Fibroblast of pulmonary artery (primary cell): ENCODE results near the gene CENPVL2.
"Not testable (repeated sequence)": the region's sequence is repeated elsewhere in the genome, so short reads cannot be mapped to it uniquely, and the experiment has no call there.

ENCODE experiments used
- DNase-seq: peaks from one replicate; pipeline ENCODE4 v3.0.0-alpha.2; 2010; ENCODE audit warnings: low read depth
- H3K4me3 ChIP-seq: replicated peaks from 2 replicates; pipeline ENCODE4 v1.5.1; 2011; ENCODE audit warnings: low read depth, mild to moderate bottlenecking, control low read depth, low read length, moderate library complexity
- TF ChIP-seq, protein P1 (sequence below): IDR thresholded peaks from 2 replicates; pipeline ENCODE4 v1.5.1; 2011; ENCODE audit warnings: mild to moderate bottlenecking, control low read depth, low read length, inconsistent platforms; ENCODE audit errors: missing control alignments

Gene CENPVL2

DNA sequence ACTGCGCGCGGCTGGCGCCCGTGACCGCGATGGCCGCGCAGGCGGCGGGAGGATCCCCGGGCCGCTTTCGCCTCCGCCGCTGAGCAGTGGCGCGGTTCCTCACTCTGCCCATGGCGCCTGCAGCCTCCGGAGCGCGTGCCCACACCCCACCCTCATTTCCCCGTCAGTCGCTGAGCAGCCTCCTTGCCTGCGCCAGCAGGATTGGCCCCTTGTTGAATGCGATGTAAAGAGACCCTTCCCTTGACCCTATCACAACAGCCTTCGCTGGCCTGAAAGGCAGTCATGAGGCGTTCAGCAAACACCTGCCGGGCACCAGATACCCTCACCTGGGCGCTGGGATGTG, at the start of gene CENPVL2:
TSS of gene CENPVL2 (minus strand) at position 112 of the 343 bp plus-strand sequence. CDS start at position 112, 0 bp downstream.
- not testable (repeated sequence) for H3K4me3 ChIP-seq, DNase-seq

- DNase-seq, result no peak
- H3K4me3 ChIP-seq, result no peak overlapping the region
- TF ChIP-seq, protein P1, sequence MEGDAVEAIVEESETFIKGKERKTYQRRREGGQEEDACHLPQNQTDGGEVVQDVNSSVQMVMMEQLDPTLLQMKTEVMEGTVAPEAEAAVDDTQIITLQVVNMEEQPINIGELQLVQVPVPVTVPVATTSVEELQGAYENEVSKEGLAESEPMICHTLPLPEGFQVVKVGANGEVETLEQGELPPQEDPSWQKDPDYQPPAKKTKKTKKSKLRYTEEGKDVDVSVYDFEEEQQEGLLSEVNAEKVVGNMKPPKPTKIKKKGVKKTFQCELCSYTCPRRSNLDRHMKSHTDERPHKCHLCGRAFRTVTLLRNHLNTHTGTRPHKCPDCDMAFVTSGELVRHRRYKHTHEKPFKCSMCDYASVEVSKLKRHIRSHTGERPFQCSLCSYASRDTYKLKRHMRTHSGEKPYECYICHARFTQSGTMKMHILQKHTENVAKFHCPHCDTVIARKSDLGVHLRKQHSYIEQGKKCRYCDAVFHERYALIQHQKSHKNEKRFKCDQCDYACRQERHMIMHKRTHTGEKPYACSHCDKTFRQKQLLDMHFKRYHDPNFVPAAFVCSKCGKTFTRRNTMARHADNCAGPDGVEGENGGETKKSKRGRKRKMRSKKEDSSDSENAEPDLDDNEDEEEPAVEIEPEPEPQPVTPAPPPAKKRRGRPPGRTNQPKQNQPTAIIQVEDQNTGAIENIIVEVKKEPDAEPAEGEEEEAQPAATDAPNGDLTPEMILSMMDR, result no peak
Observed at GRCh38 chrX:51728202-51728601, 45.6 kb upstream of the CENPVL2 start.

- not testable (repeated sequence) for H3K4me3 ChIP-seq, DNase-seq
Observed at GRCh38 chrX:51712943-51713647, 30.5 kb upstream of the CENPVL2 start.

- not testable (repeated sequence) for DNase-seq
Observed at GRCh38 chrX:51710277-51711164, 27.9 kb upstream of the CENPVL2 start, which contains the start of gene CENPVL1. TSS of gene CENPVL1 (plus strand) at chrX:51710512. CDS start at chrX:51710512, 0 bp downstream.

DNA sequence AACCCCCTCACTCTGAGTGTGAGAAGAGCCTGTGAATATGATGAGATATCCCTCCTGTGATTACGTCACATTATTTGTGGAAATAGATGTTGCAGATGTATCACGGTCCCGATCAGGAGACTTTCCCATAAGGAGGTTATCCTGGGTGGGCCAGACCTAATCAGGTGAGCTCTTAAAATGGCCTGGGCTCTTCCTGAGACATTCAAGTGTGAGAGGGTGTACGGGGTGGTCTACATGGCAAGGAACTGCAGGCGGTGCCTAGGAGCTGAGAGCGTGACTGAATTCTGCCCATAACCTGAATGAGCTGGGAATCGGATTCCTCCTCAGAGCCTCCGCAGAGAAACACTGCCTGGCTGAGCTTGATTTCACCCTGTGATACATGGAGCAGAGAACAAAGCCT, 14.8 kb upstream of the CENPVL2 start:
- DNase-seq, result no peak
- TF ChIP-seq, protein P1, result no peak
- no peak overlapping the region for H3K4me3 ChIP-seq

More at GRCh38 chrX:51710277-51711164, 27.9 kb upstream of the CENPVL2 start, which contains the start of gene CENPVL1:
- H3K4me3 ChIP-seq, result not testable (repeated sequence)

- no peak overlapping the region for H3K4me3 ChIP-seq
- TF ChIP-seq, protein P1, result no peak
- no peak for DNase-seq
Observed at GRCh38 chrX:51694254-51694653, 11.6 kb upstream of the CENPVL2 start.

DNA sequence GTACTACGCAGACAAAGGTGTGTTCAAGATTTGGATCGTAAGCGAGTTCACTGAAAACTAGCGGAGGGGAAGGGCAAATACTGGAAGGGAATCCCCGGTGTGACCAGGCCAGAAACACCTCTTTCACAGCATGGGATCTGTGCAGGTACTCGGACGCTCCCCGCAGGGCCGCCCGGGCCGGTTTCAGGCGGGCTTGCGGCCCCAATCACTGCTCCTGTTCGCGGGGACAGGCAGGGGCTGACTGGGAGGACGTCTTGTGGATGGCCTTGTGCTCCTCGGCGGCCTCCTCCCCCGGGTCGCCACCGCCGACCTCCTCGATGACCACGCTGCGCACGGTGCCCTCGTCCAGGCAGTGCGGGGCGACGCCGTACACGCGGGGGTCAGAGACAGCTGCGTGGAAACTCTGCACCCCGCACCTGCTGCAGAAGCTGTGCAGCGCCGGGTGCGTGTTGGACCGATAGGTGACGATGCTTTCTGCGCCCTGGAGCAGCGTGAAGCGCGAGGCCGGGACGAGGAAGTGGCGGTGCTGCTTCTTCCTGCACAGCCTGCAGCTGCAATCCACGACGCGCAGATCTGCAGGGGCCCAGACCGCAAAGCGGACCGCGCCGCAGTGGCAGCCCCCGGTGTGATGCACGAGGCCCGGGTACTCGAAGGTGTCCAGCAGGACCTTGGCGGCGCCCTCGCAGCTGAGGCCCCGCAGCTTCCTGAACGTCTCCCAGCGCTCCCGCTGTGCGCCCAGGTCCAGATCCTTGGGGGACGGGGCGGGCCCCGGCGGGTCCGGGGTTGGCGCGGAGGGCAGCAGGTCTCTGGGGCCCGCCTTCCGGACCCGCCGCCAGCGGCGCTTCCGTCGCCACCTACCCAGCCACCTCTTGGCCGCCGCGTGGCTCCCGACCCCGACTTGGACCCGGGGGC, 567 bp downstream of the CENPVL2 start:
- not testable (repeated sequence) for DNase-seq, H3K4me3 ChIP-seq

- not testable (repeated sequence) for H3K4me3 ChIP-seq, DNase-seq
Observed at GRCh38 chrX:51679689-51680433, 2.8 kb downstream of the CENPVL2 start.

GRCh38 chrX:51665981-51666380, 16.6 kb downstream of the CENPVL2 start:
- TF ChIP-seq, protein P1, result no peak
- no peak for DNase-seq
- no peak overlapping the region for H3K4me3 ChIP-seq
